IMR-90 (cell line): Measurements from ENCODE around the gene STAG1. TPM values are rescaled to one million over a fixed set of nuclear protein-coding genes. Genes with fewer than 3 reads are reported as not detected.

Experiments
- ATAC-seq: fragments of 200-7000 bp; cut with Tn5 transposase; 2 replicates; pipeline ENCODE4 v1.9.1; 2020; ENCODE audit warnings: low read depth, mild to moderate bottlenecking, moderate library complexity
- BruUV-seq: library from RNA; stranded (reverse); fragments of 400-500 nt; replicated peaks from 2 replicates; lab custom pipeline; 2021; lab: Mats Ljungman, UMichigan
- CTCF ChIA-PET: fragments of 300-600 bp; formaldehyde crosslinking; extraction: SDS; loops from one replicate; lab custom pipeline; 2021; ENCODE audit warnings: antibody characterized with exemption; lab: Yijun Ruan, JAX
- POLR2A ChIA-PET: fragments of 300-600 bp; sonication (Branson Sonifier 250); formaldehyde crosslinking; loops from one replicate; lab custom pipeline; 2022; ENCODE audit warnings: antibody characterized with exemption; ENCODE audit not compliant: unreplicated experiment; lab: Charles Lee
- DNase-seq: peaks from one replicate; pipeline ENCODE4 v3.0.0; 2013
- H2AFZ ChIP-seq: replicated peaks from 2 replicates; pipeline ENCODE3; 2013; ENCODE audit warnings: low read length, mild to moderate bottlenecking; ENCODE audit not compliant: poor library complexity
- H2AK5ac ChIP-seq: 2 replicates; pipeline ENCODE4 v1.6.1; 2013; ENCODE audit warnings: low read depth, low read length, inconsistent platforms
- H2AK9ac ChIP-seq: replicated peaks from 2 replicates; pipeline ENCODE3; 2013; ENCODE audit warnings: mild to moderate bottlenecking, low read depth, low read length, moderate library complexity; ENCODE audit not compliant: poor library complexity
- H2BK120ac ChIP-seq: 2 replicates; pipeline ENCODE4 v1.6.1; 2013; ENCODE audit warnings: low read depth, low read length, inconsistent platforms
- H2BK15ac ChIP-seq: 3 replicates; pipeline ENCODE4 v1.6.1; 2013; ENCODE audit warnings: low read depth, low read length, inconsistent platforms
- H2BK20ac ChIP-seq: 2 replicates; pipeline ENCODE4 v1.6.1; 2013; ENCODE audit warnings: low read depth, mild to moderate bottlenecking, inconsistent platforms, low read length, moderate library complexity
- H2BK5ac ChIP-seq: 2 replicates; pipeline ENCODE4 v1.6.1; 2013; ENCODE audit warnings: mild to moderate bottlenecking, low read depth, low read length, inconsistent platforms; ENCODE audit not compliant: poor library complexity, severe bottlenecking
- H3K14ac ChIP-seq: replicated peaks from 2 replicates; pipeline ENCODE4 v1.6.1; 2013; ENCODE audit warnings: low read depth, low read length, inconsistent platforms
- H3K18ac ChIP-seq: 2 replicates; pipeline ENCODE4 v1.6.1; 2013; ENCODE audit warnings: low read depth, low read length, control low read depth
- H3K23ac ChIP-seq: 2 replicates; pipeline ENCODE4 v1.6.1; 2013; ENCODE audit warnings: low read depth, low read length, inconsistent platforms
- H3K27ac ChIP-seq: 2 replicates; pipeline ENCODE4 v1.5.1; 2013; ENCODE audit warnings: mild to moderate bottlenecking, control low read depth, low read length; ENCODE audit not compliant: insufficient read depth
- H3K27me3 ChIP-seq: 2 replicates; pipeline ENCODE4 v1.6.1; 2013; ENCODE audit warnings: low read length; ENCODE audit not compliant: control insufficient read depth, insufficient read depth
- H3K36me3 ChIP-seq: 2 replicates; pipeline ENCODE4 v1.6.1; 2013; ENCODE audit warnings: low read length, mixed read lengths; ENCODE audit not compliant: control insufficient read depth, insufficient read depth
- H3K4ac ChIP-seq: 2 replicates; pipeline ENCODE4 v1.6.1; 2013; ENCODE audit warnings: low read depth, low read length, inconsistent platforms
- H3K4me1 ChIP-seq: 2 replicates; pipeline ENCODE4 v1.6.1; 2013; ENCODE audit warnings: low read length, mixed read lengths; ENCODE audit not compliant: control insufficient read depth, insufficient read depth
- H3K4me2 ChIP-seq: 2 replicates; pipeline ENCODE4 v1.6.1; 2013; ENCODE audit warnings: low read depth, mild to moderate bottlenecking, control low read depth, low read length, moderate library complexity
- H3K4me3 ChIP-seq: 2 replicates; pipeline ENCODE4 v1.5.1; 2013; ENCODE audit warnings: low read depth, mild to moderate bottlenecking, control low read depth, low read length, moderate library complexity; ENCODE audit not compliant: insufficient read depth
- H3K56ac ChIP-seq: 2 replicates; pipeline ENCODE4 v1.6.1; 2013; ENCODE audit warnings: low read length, inconsistent platforms; ENCODE audit not compliant: insufficient read depth; ENCODE audit errors: extremely low read depth
- H3K79me1 ChIP-seq, 2 experiments: 2 replicates each; pipeline ENCODE4 v1.6.1; 2013; ENCODE audit warnings: low read length in 2 of 2, inconsistent platforms in 1 of 2, low read depth in 1 of 2
- H3K9ac ChIP-seq: 2 replicates; pipeline ENCODE4 v1.6.1; 2013; ENCODE audit warnings: low read depth, low read length, control low read depth
- H3K9me1 ChIP-seq: 2 replicates; pipeline ENCODE4 v1.6.1; 2013; ENCODE audit warnings: low read length, inconsistent platforms; ENCODE audit not compliant: insufficient read depth
- H3K9me3 ChIP-seq: 2 replicates; pipeline ENCODE4 v1.6.1; 2013; ENCODE audit warnings: low read length; ENCODE audit not compliant: control insufficient read depth, insufficient read depth
- H4K20me1 ChIP-seq: 2 replicates; pipeline ENCODE4 v1.6.1; 2013; ENCODE audit warnings: low read length, inconsistent platforms; ENCODE audit not compliant: insufficient read depth
- H4K5ac ChIP-seq: 2 replicates; pipeline ENCODE4 v1.6.1; 2013; ENCODE audit warnings: mild to moderate bottlenecking, low read depth, low read length, control low read depth
- H4K8ac ChIP-seq, 2 experiments: 2 replicates each; pipeline ENCODE4 v1.6.1; 2013; ENCODE audit warnings: low read depth in 2 of 2, low read length in 2 of 2, control low read depth in 1 of 2, inconsistent platforms in 1 of 2
- H4K91ac ChIP-seq: 2 replicates; pipeline ENCODE4 v1.6.1; 2013; ENCODE audit warnings: low read depth, low read length, inconsistent platforms; ENCODE audit not compliant: insufficient read depth
- RAD21 ChIP-seq: IDR thresholded peaks from 2 replicates; pipeline ENCODE4 v1.6.1; 2012; ENCODE audit warnings: low read length, improper control_type of control experiment
- whole genome bisulfite sequencing, 2 experiments: methylation state at CpG; one replicate each; pipeline versions ENCODE4 v1.1.5 to v1.1.7; 2013; ENCODE audit warnings: missing lambda C conversion rate in 2 of 2; ENCODE audit not compliant: insufficient read length in 1 of 2; ENCODE audit errors: extremely low coverage in 2 of 2; 5-methylcytosine and 5-hydroxymethylcytosine counted together
- dilution Hi-C: fragments of 300-500 bp; cut with HindIII; formaldehyde crosslinking; loops from one replicate; pipeline ENCODE4 v1.14.3; 2018; ENCODE audit warnings: low sequenced_read_pairs; ENCODE audit not compliant: unreplicated experiment
- in situ Hi-C: fragments of 300-500 bp; cut with MboI; formaldehyde crosslinking; loops from 3 replicates; pipeline ENCODE4 v1.14.3; 2019; ENCODE audit warnings: low sequenced_read_pairs, inconsistent platforms, mixed read lengths
- intact Hi-C: fragments of 100-400 bp; cut with micrococcal nuclease; formaldehyde crosslinking; loops from 2 replicates; pipeline ENCODE4 v1.10.0; 2022
- polyA plus RNA-seq, 3 experiments: library from polyadenylated mRNA; depleted of rRNA; stranded (reverse); fragments of >200 nt; gene quantifications; 2 replicates each; pipeline ENCODE4 v1.2.3, GENCODE V29; 2012; ENCODE audit warnings: low replicate concordance in 1 of 3
- total RNA-seq: library from RNA; depleted of rRNA; stranded (reverse); fragments of >200 nt; gene quantifications from 2 replicates; pipeline ENCODE4 v1.2.3, GENCODE V29; 2012

The STAG1 gene
- total and polyA plus RNA-seq, 2 of the 4 experiments (the other 2 are of a cell fraction), result 9.6 to 32.3 TPM

DNA sequence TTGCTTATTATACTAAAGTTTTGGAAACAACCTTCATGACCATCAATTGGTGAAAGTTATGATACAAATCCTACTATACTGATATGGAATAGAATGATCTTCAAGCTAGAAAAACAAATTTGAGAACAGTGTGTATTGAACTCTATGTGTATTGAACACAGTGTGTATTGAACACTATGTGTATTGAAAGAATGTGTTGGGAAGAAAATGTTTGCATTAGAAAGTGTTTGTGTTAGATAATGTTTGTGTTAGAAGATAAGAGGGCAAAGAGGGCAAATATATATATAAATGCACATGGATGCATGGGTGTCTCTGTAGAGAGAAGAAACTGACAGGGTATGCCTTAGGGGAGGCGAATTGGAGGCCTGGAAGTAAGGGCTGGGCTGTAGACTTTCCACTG lies 459.7 kb downstream of the STAG1 start:
- H4K5ac ChIP-seq, result no peak overlapping the region
- no peak overlapping the region for H4K8ac ChIP-seq
- no CpG with 5 or more reads among the region's 1 CpG for WGBS, 2 experiments
- H2AFZ ChIP-seq, result no peak overlapping the region
- no peak overlapping the region for H3K4me2 ChIP-seq
- ATAC-seq (no peak), DNase-seq (no peak)
- CTCF ChIA-PET, result no interaction called here
- dilution Hi-C loops, result no loop called here
- no peaks in the 10 kb centered on the region for H3K9me3 ChIP-seq
- POLR2A ChIA-PET, result no interaction called here
- H3K4me1 ChIP-seq, result no peaks in the 10 kb centered on the region
- no peak overlapping the region for H2BK15ac ChIP-seq
- H2AK5ac ChIP-seq, result no peak overlapping the region
- H3K9me1 ChIP-seq, result no peaks in the 10 kb centered on the region
- no peak for TF ChIP-seq RAD21
- peaks cover 10% of the 10 kb centered on the region; the same call in 1 of the 2 replicates for H3K36me3 ChIP-seq
- H3K23ac ChIP-seq, result no peak overlapping the region
- H3K4ac ChIP-seq, result no peak overlapping the region
- intact Hi-C loops, result no loop called here
- no peak overlapping the region for H3K27ac ChIP-seq
- H3K9ac ChIP-seq, result no peak overlapping the region
- no TSS peak for BruUV-seq
- no peak overlapping the region for H3K4me3 ChIP-seq
- H2AK9ac ChIP-seq, result no peak overlapping the region
- H3K18ac ChIP-seq, result no peak overlapping the region
- no peaks in the 10 kb centered on the region for H3K27me3 ChIP-seq
- H2BK120ac ChIP-seq, result no peak overlapping the region
- no peak overlapping the region for H3K14ac ChIP-seq
- H3K79me1 ChIP-seq, result peaks cover 0 to 3% of the 10 kb centered on the region in 2 experiments; a peak in 1 of 4 replicates
- no peak overlapping the region for H2BK20ac ChIP-seq
- no peak overlapping the region for H4K91ac ChIP-seq
- in situ Hi-C loops, result no loop called here
- H2BK5ac ChIP-seq, result no peak overlapping the region
- no peaks in the 10 kb centered on the region for H4K20me1 ChIP-seq
- H3K56ac ChIP-seq, result no peak overlapping the region
